VCaP (cell line): Measurements from ENCODE around the gene NANOG.
"Not testable (repeated sequence)": the region's sequence is repeated elsewhere in the genome, so short reads cannot be mapped to it uniquely, and the experiment has no call there.

ENCODE experiments used
- H3K27ac ChIP-seq: fragments of 450-650 bp; 2 replicates; pipeline ENCODE4 v1.5.1; 2017
- CTCF ChIP-seq: fragments of 450-650 bp; conservative IDR thresholded peaks from 2 replicates; pipeline ENCODE4 v1.5.1; 2017; ENCODE audit warnings: mild to moderate bottlenecking, moderate library complexity

NANOG gene

GRCh38 chr12:7833831-7834230, 44.6 kb downstream of the NANOG start:
- no peak for TF ChIP-seq CTCF
- H3K27ac ChIP-seq: no peak overlapping the region

GRCh38 chr12:7834701-7835100, 45.5 kb downstream of the NANOG start:
- no peak for TF ChIP-seq CTCF
- no peak overlapping the region for H3K27ac ChIP-seq

GRCh38 chr12:7835116-7835515, 45.9 kb downstream of the NANOG start:
- no peak for TF ChIP-seq CTCF
- H3K27ac ChIP-seq: no peak overlapping the region

GRCh38 chr12:7835766-7836165, 46.6 kb downstream of the NANOG start:
- no peak for TF ChIP-seq CTCF
- H3K27ac ChIP-seq: no peak overlapping the region

GRCh38 chr12:7837366-7837765, 48.2 kb downstream of the NANOG start:
- TF ChIP-seq CTCF: no peak
- no peak overlapping the region for H3K27ac ChIP-seq

GRCh38 chr12:7839226-7839625, 50.0 kb downstream of the NANOG start:
- not testable (repeated sequence) for H3K27ac ChIP-seq

GRCh38 chr12:7839848-7840247, 50.6 kb downstream of the NANOG start:
- not testable (repeated sequence) for H3K27ac ChIP-seq

- H3K27ac ChIP-seq: not testable (repeated sequence)
Observed at GRCh38 chr12:7842444-7842843, 53.2 kb downstream of the NANOG start.

- H3K27ac ChIP-seq: not testable (repeated sequence)
Observed at GRCh38 chr12:7843149-7843548, 53.9 kb downstream of the NANOG start.

GRCh38 chr12:7843583-7843982, 54.4 kb downstream of the NANOG start:
- not testable (repeated sequence) for H3K27ac ChIP-seq

- H3K27ac ChIP-seq: no peak overlapping the region
- no peak for TF ChIP-seq CTCF
Observed at GRCh38 chr12:7844116-7844515, 54.9 kb downstream of the NANOG start.

GRCh38 chr12:7847226-7848097, 58.3 kb downstream of the NANOG start:
- not testable (repeated sequence) for H3K27ac ChIP-seq

- not testable (repeated sequence) for H3K27ac ChIP-seq
Observed at GRCh38 chr12:7848098-7848422, 58.9 kb downstream of the NANOG start.
